Neural crest cell (in vitro differentiated cells): Measurements from ENCODE around the gene VIPR1. TPM values are rescaled to one million over a fixed set of nuclear protein-coding genes. Genes with fewer than 3 reads are reported as not detected.

Experiments used
- DNase-seq: peaks from one replicate; pipeline ENCODE4 v3.0.0; 2021; ENCODE audit warnings: low read depth, mixed read lengths, low spot score
- H3K27ac Mint-ChIP-seq: one replicate; pipeline ENCODE4 v1.8.0; 2021; ENCODE audit warnings: mild to moderate bottlenecking, mixed read lengths; ENCODE audit not compliant: unreplicated experiment
- H3K27me3 Mint-ChIP-seq: 2 replicates; pipeline ENCODE4 v1.8.0; 2021; ENCODE audit warnings: low read depth, mild to moderate bottlenecking, mixed read lengths
- H3K36me3 Mint-ChIP-seq: 2 replicates; pipeline ENCODE4 v1.8.0; 2021; ENCODE audit warnings: low read depth, mild to moderate bottlenecking, mixed read lengths
- H3K4me1 Mint-ChIP-seq: 2 replicates; pipeline ENCODE4 v1.8.0; 2021; ENCODE audit warnings: mixed read lengths
- H3K4me3 Mint-ChIP-seq: one replicate; pipeline ENCODE4 v1.8.0; 2021; ENCODE audit warnings: mild to moderate bottlenecking, mixed read lengths
- H3K9me3 Mint-ChIP-seq: 2 replicates; pipeline ENCODE4 v1.8.0; 2021; ENCODE audit warnings: mixed read lengths
- CTCF ChIP-seq: fragments of 200-600 bp; sonication (generic); conservative IDR thresholded peaks from 2 replicates; pipeline ENCODE4 v1.5.0; 2021; ENCODE audit warnings: antibody characterized with exemption, mild to moderate bottlenecking
- total RNA-seq: library from RNA; stranded (reverse); gene quantifications from 2 replicates; pipeline ENCODE4 v1.2.1, GENCODE V29; 2021

The VIPR1 gene
- total RNA-seq, 1 donor from 2014 or later = 0.63 TPM

- Mint-ChIP-seq H3K9me3 (no peaks in the 10 kb centered on the region), H3K36me3 (no peaks in the 10 kb centered on the region), H3K27ac (peak overlapping the region; percentile 51), H3K27me3 (no peaks in the 10 kb centered on the region), H3K4me1 (no peaks in the 10 kb centered on the region), H3K4me3 (no peak overlapping the region)
- DNase-seq = no peak
- no peak for TF ChIP-seq CTCF
Measured at GRCh38 chr3:42520906-42521305, 18.5 kb downstream of the VIPR1 start.

- Mint-ChIP-seq H3K27ac (no peak overlapping the region), H3K9me3 (no peaks in the 10 kb centered on the region), H3K4me3 (no peak overlapping the region), H3K27me3 (no peaks in the 10 kb centered on the region), H3K4me1 (no peaks in the 10 kb centered on the region), H3K36me3 (no peaks in the 10 kb centered on the region)
- DNase-seq = no peak
- TF ChIP-seq CTCF = no peak
Measured at GRCh38 chr3:42524751-42525150, 22.3 kb downstream of the VIPR1 start.

GRCh38 chr3:42525212-42525611 lies 22.8 kb downstream of the VIPR1 start:
- DNase-seq = no peak
- Mint-ChIP-seq H3K27ac (no peak overlapping the region), H3K9me3 (no peaks in the 10 kb centered on the region), H3K36me3 (no peaks in the 10 kb centered on the region), H3K27me3 (peaks cover 2% of the 10 kb centered on the region), H3K4me1 (no peaks in the 10 kb centered on the region), H3K4me3 (no peak overlapping the region)
- TF ChIP-seq CTCF = no peak

GRCh38 chr3:42525736-42526345 lies 23.4 kb downstream of the VIPR1 start:
- DNase-seq = no peak
- Mint-ChIP-seq H3K27me3 (peaks cover 3% of the 10 kb centered on the region), H3K4me3 (no peak overlapping the region), H3K27ac (no peak overlapping the region), H3K36me3 (no peaks in the 10 kb centered on the region), H3K4me1 (no peaks in the 10 kb centered on the region), H3K9me3 (no peaks in the 10 kb centered on the region)
- no peak for TF ChIP-seq CTCF

- TF ChIP-seq CTCF = peak; percentile 17
- peaks cover 3% of the 10 kb centered on the region for H3K27me3 Mint-ChIP-seq
- H3K9me3 Mint-ChIP-seq = no peaks in the 10 kb centered on the region
- H3K27ac Mint-ChIP-seq = no peak overlapping the region
- no peak overlapping the region for H3K4me3 Mint-ChIP-seq
- no peaks in the 10 kb centered on the region for H3K36me3 Mint-ChIP-seq
- DNase-seq = no peak
- no peaks in the 10 kb centered on the region for H3K4me1 Mint-ChIP-seq
Measured at GRCh38 chr3:42526616-42527367, 24.3 kb downstream of the VIPR1 start.
